Endothelial cell of umbilical vein (primary cell): ENCODE measurements around the gene KRTAP10-6. TPM values are rescaled to one million over a fixed set of nuclear protein-coding genes. Genes with fewer than 3 reads are reported as not detected.

ENCODE experiments used
- BruUV-seq: library from RNA; stranded (reverse); fragments of 400-500 nt; replicated peaks from 2 replicates; lab custom pipeline; 2021; lab: Mats Ljungman, UMichigan
- CTCF ChIA-PET: fragments of 300-600, 350-600 bp; sonication (Branson Sonifier 250); formaldehyde crosslinking; loops from one replicate; lab custom pipeline; 2021; ENCODE audit warnings: antibody characterized with exemption, inconsistent platforms; lab: Charles Lee
- POLR2A ChIA-PET: fragments of 300-600, 350-600 bp; sonication (Branson Sonifier 250); formaldehyde crosslinking; loops from one replicate; lab custom pipeline; 2021; ENCODE audit warnings: antibody characterized with exemption, inconsistent platforms; lab: Charles Lee
- DNase-seq: peaks from one replicate; pipeline ENCODE4 v3.0.0-alpha.2; 2011; ENCODE audit warnings: low read depth, low spot score
- FAIRE-seq: peaks from 2 replicates; lab custom pipeline; 2011; peaks lifted over from hg19 to GRCh38; lab: Jason Lieb, UNC
- H2AFZ ChIP-seq: 2 replicates; pipeline ENCODE4 v1.6.0; 2012; ENCODE audit warnings: low read depth, low read length, control low read depth, inconsistent platforms
- H3K27ac ChIP-seq: 2 replicates; pipeline ENCODE4 v1.5.1; 2011; ENCODE audit warnings: low read depth, mild to moderate bottlenecking, control low read depth, low read length, moderate library complexity; ENCODE audit not compliant: insufficient read depth
- H3K27me3 ChIP-seq, 2 experiments: 2 replicates each; pipeline versions ENCODE4 v1.6.0 to v1.6.1; 2011; ENCODE audit warnings: low read length in 2 of 2, mixed read lengths in 1 of 2; ENCODE audit not compliant: control insufficient read depth in 2 of 2, insufficient read depth in 2 of 2
- H3K36me3 ChIP-seq, 2 experiments: 2 replicates in 1 of 2; 3 replicates in 1 of 2; pipeline ENCODE4 v1.5.1; 2011; ENCODE audit warnings: low read length in 2 of 2, mild to moderate bottlenecking in 1 of 2, moderate library complexity in 1 of 2; ENCODE audit not compliant: control insufficient read depth in 2 of 2, insufficient read depth in 2 of 2; ENCODE audit errors: extremely low read depth in 1 of 2
- H3K4me1 ChIP-seq: 3 replicates; pipeline ENCODE4 v1.5.1; 2011; ENCODE audit warnings: mild to moderate bottlenecking, low read length; ENCODE audit not compliant: control insufficient read depth, insufficient read depth; ENCODE audit errors: extremely low read depth
- H3K4me2 ChIP-seq: 2 replicates; pipeline ENCODE4 v1.6.1; 2011; ENCODE audit warnings: low read length, control low read depth, mixed read lengths; ENCODE audit not compliant: insufficient read depth
- H3K4me3 ChIP-seq, 3 experiments: fragments of 200-600 bp in 1 of 3; sonication (generic), shearing (Covaris generic) in 1 of 3; replicated peaks in 1 of 3; 2 replicates each; pipeline ENCODE4 v1.5.1; 2011 to 2016; ENCODE audit warnings: control low read depth in 3 of 3, low read length in 3 of 3, mild to moderate bottlenecking in 2 of 3, inconsistent platforms in 1 of 3, low read depth in 1 of 3, moderate library complexity in 1 of 3; ENCODE audit not compliant: insufficient read depth in 1 of 3
- H3K79me2 ChIP-seq: 2 replicates; pipeline ENCODE4 v1.6.0; 2012; ENCODE audit warnings: low read length, inconsistent platforms; ENCODE audit not compliant: control insufficient read depth, insufficient read depth
- H3K9ac ChIP-seq: replicated peaks from 2 replicates; pipeline ENCODE3; 2011; ENCODE audit warnings: low read length, control low read depth; ENCODE audit not compliant: insufficient read depth; ENCODE audit errors: extremely low read depth
- H3K9me1 ChIP-seq: replicated peaks from 3 replicates; pipeline ENCODE4 v1.6.0; 2011; ENCODE audit warnings: mild to moderate bottlenecking, low read length; ENCODE audit not compliant: control insufficient read depth, insufficient read depth; ENCODE audit errors: extremely low read depth
- H3K9me3 ChIP-seq: replicated peaks from 2 replicates; pipeline ENCODE4 v1.5.1; 2012; ENCODE audit warnings: low read length, inconsistent platforms; ENCODE audit not compliant: control insufficient read depth, insufficient read depth
- H4K20me1 ChIP-seq: replicated peaks from 2 replicates; pipeline ENCODE3; 2011; ENCODE audit warnings: mild to moderate bottlenecking, low read length; ENCODE audit not compliant: control insufficient read depth, insufficient read depth; ENCODE audit errors: extremely low read depth
- CTCF ChIP-seq, 2 donors: IDR thresholded peaks; 1 replicate in 1 of 2; 2 replicates in 1 of 2; pipeline ENCODE4 v1.5.1; 2011; ENCODE audit warnings: low read length in 2 of 2, mild to moderate bottlenecking in 2 of 2, moderate library complexity in 2 of 2, control low read depth in 1 of 2, inconsistent platforms in 1 of 2, low read depth in 1 of 2; ENCODE audit not compliant: insufficient read depth in 1 of 2; ENCODE audit errors: extremely low read depth in 1 of 2
- EZH2 ChIP-seq: IDR thresholded peaks from 2 replicates; pipeline ENCODE4 v1.6.1; 2012; ENCODE audit warnings: borderline replicate concordance, low read depth, mild to moderate bottlenecking, moderate library complexity, low read length, inconsistent platforms; ENCODE audit not compliant: severe bottlenecking
- FOS ChIP-seq: IDR thresholded peaks from 2 replicates; pipeline ENCODE4 v1.6.1; 2011; ENCODE audit warnings: mild to moderate bottlenecking, low read length, moderate library complexity, borderline replicate concordance; ENCODE audit not compliant: insufficient read depth
- GATA2 ChIP-seq: IDR thresholded peaks from 2 replicates; pipeline ENCODE4 v1.7.0; 2011; ENCODE audit warnings: low read depth, mild to moderate bottlenecking, moderate library complexity, mixed read lengths, low read length; ENCODE audit not compliant: insufficient read length, insufficient read depth
- JUN ChIP-seq: IDR thresholded peaks from 2 replicates; pipeline ENCODE4 v1.6.1; 2011; ENCODE audit warnings: borderline replicate concordance, low read depth; ENCODE audit not compliant: insufficient read length, insufficient read depth
- MAX ChIP-seq: IDR thresholded peaks from 2 replicates; pipeline ENCODE4 v1.6.1; 2011; ENCODE audit not compliant: insufficient read depth, insufficient read length
- MYC ChIP-seq: IDR thresholded peaks from one replicate; pipeline ENCODE4 v1.6.1; 2011; ENCODE audit warnings: mild to moderate bottlenecking, low read depth, low read length
- POLR2A ChIP-seq: IDR thresholded peaks from 2 replicates; pipeline ENCODE4 v1.6.1; 2012; ENCODE audit warnings: low read depth, mild to moderate bottlenecking, control low read depth, low read length
- POLR2AphosphoS5 ChIP-seq: IDR thresholded peaks from 2 replicates; pipeline ENCODE4 v1.6.1; 2012; ENCODE audit warnings: low read depth, mild to moderate bottlenecking, control low read depth, low read length, moderate library complexity; ENCODE audit not compliant: insufficient read depth
- dilution Hi-C: fragments of 300-500 bp; cut with MboI; formaldehyde crosslinking; loops from one replicate; pipeline ENCODE4 v1.15.0; 2019; ENCODE audit warnings: low sequenced_read_pairs; ENCODE audit not compliant: extremely low pct_ligation_motif_present
- intact Hi-C: fragments of 100-400 bp; cut with micrococcal nuclease; formaldehyde crosslinking; loops from one replicate; pipeline ENCODE4 v1.10.0; 2022
- polyA plus RNA-seq, 4 experiments: library from polyadenylated mRNA; depleted of rRNA in 3 of 4; stranded (reverse) in 3 of 4; unstranded in 1 of 4; fragments of >200 nt; gene quantifications; 2 replicates each; pipeline versions ENCODE4 v1.2.1 to v1.2.3, GENCODE V29; 2011 to 2012; ENCODE audit warnings: missing spikeins in 1 of 4
- total RNA-seq: library from RNA; stranded (reverse); gene quantifications from 2 replicates; pipeline ENCODE4 v1.2.3, GENCODE V29; 2021

The KRTAP10-6 gene
- total and polyA plus RNA-seq, 2 donors (not counting 3 experiments of a cell fraction or from before 2014, with no cell fraction given), result not detected

GRCh38 chr21:44585892-44586291, 6.4 kb downstream of the KRTAP10-6 start:
- Histone ChIP-seq H3K4me3 (no peak overlapping the region), H3K9me3 (no peaks in the 10 kb centered on the region), H3K4me2 (no peak overlapping the region), H3K4me1 (no peaks in the 10 kb centered on the region), H3K27me3 (peaks cover 3 to 8% of the 10 kb centered on the region in 2 experiments), H3K9ac (no peak overlapping the region), H3K27ac (no peak overlapping the region), H3K36me3 (no peaks in the 10 kb centered on the region), H3K9me1 (no peaks in the 10 kb centered on the region), H2AFZ (no peak overlapping the region), H4K20me1 (no peaks in the 10 kb centered on the region), H3K79me2 (no peaks in the 10 kb centered on the region)
- intact Hi-C loops (no loop called here), dilution Hi-C loops (no loop called here)
- no TSS peak for BruUV-seq
- DNase-seq, result no peak
- TF ChIP-seq JUN (no peak), MAX (no peak), CTCF (IDR thresholded peaks at IDR 0.05; ENCODE audit: extremely low read depth in 1 of 2, insufficient read depth in 1 of 2, low read depth in 1 of 2, low read length in 2 of 2) (no peak), POLR2A (no peak), GATA2 (no peak), EZH2 (no peak), POLR2AphosphoS5 (no peak), FOS (no peak), MYC (no peak)
- FAIRE-seq, result no peak
- ChIA-PET POLR2A (no interaction called here), CTCF (no interaction called here)
